SK-N-SH (cell line): Measurements from ENCODE around the gene NPAS3.

ENCODE experiments used
- CTCF ChIP-seq: fragments of 200-600 bp; sonication (generic); IDR thresholded peaks from 2 replicates; pipeline ENCODE4 v1.6.1; 2017; ENCODE audit warnings: antibody characterized with exemption, mild to moderate bottlenecking, moderate library complexity
- EP300 ChIP-seq, 2 experiments: IDR thresholded peaks; 2 replicates each; pipeline versions ENCODE4 v1.4.0 to v1.6.1; 2012; ENCODE audit warnings: borderline replicate concordance in 1 of 2, low read depth in 1 of 2, low read length in 1 of 2
- FOXJ3 ChIP-seq: sonication (generic); formaldehyde crosslinking; IDR thresholded peaks from 2 replicates; pipeline ENCODE4 v1.5.1; 2020; ENCODE audit warnings: mild to moderate bottlenecking, missing genetic modification reagents
- POLR2AphosphoS5 ChIP-seq: IDR thresholded peaks from 2 replicates; pipeline ENCODE4 v1.6.1; 2012; ENCODE audit warnings: low read depth, low read length
- RAD21 ChIP-seq: IDR thresholded peaks from 2 replicates; pipeline ENCODE4 v1.6.1; 2012; ENCODE audit warnings: mild to moderate bottlenecking, low read length
- RCOR1 ChIP-seq: fragments of 150-350 bp; IDR thresholded peaks from 2 replicates; pipeline ENCODE4 v1.6.1; 2017; ENCODE audit warnings: antibody characterized with exemption, low read length
- TCF12 ChIP-seq: IDR thresholded peaks from 2 replicates; pipeline ENCODE4 v1.4.0; 2012
- TF ChIP-seq, protein P1 (sequence below): IDR thresholded peaks from 2 replicates; pipeline ENCODE4 v1.4.0; 2012; ENCODE audit warnings: low read depth
- TF ChIP-seq, protein P2 (sequence below): IDR thresholded peaks from 2 replicates; pipeline ENCODE4 v1.4.0; 2012; ENCODE audit warnings: low read depth, borderline replicate concordance

- TF ChIP-seq CTCF (no peak), POLR2AphosphoS5 (no peak), FOXJ3 (CRISPR knock-in tag) (no peak), RAD21 (no peak), RCOR1 (no peak), EP300 (IDR thresholded peaks at IDR 0.05; ENCODE audit: borderline replicate concordance in 1 of 2, low read depth in 1 of 2, low read length in 1 of 2) (no peak), TCF12 (no peak)
- TF ChIP-seq, protein P1, sequence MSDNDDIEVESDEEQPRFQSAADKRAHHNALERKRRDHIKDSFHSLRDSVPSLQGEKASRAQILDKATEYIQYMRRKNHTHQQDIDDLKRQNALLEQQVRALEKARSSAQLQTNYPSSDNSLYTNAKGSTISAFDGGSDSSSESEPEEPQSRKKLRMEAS, result no peak
- TF ChIP-seq, protein P2, sequence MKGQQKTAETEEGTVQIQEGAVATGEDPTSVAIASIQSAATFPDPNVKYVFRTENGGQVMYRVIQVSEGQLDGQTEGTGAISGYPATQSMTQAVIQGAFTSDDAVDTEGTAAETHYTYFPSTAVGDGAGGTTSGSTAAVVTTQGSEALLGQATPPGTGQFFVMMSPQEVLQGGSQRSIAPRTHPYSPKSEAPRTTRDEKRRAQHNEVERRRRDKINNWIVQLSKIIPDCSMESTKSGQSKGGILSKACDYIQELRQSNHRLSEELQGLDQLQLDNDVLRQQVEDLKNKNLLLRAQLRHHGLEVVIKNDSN, result no peak
These were observed 582.5 kb downstream of the NPAS3 start for GRCh38 chr14:33521192-33521591.
